ENCODE measurements around the gene ZNF784.

DNA sequence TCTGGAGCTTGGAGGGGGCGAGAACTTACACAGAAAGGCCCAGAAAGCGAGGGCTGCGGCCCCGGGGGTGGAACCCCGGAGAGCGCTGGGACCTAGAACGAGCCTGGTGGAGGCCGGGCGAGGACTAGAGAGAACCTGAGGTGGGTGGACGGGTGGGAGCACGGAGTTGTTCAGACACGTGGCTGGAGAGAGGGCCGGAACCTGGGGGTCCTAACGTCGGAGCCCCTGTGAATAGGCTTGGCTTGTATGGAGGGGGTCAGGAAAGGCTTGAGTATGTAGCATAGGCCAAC, 19.5 kb upstream of the ZNF784 start:
- no peak for TF ChIP-seq POLR2A (IDR thresholded peaks at IDR 0.05)
- TF ChIP-seq, protein P1, sequence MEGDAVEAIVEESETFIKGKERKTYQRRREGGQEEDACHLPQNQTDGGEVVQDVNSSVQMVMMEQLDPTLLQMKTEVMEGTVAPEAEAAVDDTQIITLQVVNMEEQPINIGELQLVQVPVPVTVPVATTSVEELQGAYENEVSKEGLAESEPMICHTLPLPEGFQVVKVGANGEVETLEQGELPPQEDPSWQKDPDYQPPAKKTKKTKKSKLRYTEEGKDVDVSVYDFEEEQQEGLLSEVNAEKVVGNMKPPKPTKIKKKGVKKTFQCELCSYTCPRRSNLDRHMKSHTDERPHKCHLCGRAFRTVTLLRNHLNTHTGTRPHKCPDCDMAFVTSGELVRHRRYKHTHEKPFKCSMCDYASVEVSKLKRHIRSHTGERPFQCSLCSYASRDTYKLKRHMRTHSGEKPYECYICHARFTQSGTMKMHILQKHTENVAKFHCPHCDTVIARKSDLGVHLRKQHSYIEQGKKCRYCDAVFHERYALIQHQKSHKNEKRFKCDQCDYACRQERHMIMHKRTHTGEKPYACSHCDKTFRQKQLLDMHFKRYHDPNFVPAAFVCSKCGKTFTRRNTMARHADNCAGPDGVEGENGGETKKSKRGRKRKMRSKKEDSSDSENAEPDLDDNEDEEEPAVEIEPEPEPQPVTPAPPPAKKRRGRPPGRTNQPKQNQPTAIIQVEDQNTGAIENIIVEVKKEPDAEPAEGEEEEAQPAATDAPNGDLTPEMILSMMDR (IDR thresholded peaks at IDR 0.05) = no peak
